Left colon (tissue), 2 donors: ENCODE measurements around the gene NADK. TPM values are rescaled to one million over a fixed set of nuclear protein-coding genes. Genes with fewer than 3 reads are reported as not detected.

Experiments used
- ATAC-seq: fragments of 200-7000 bp; cut with Tn5 transposase; one replicate; pipeline ENCODE4 v1.9.1; 2020; ENCODE audit warnings: mild to moderate bottlenecking, moderate library complexity
- DNase-seq, 2 donors: peaks; one replicate each; pipeline ENCODE4 v3.0.0-alpha.2; 2020
- intact Hi-C, 2 donors: fragments of 100-400 bp; cut with DNase I in 1 of 2; cut with micrococcal nuclease in 1 of 2; formaldehyde crosslinking; loops; one replicate each; pipeline versions ENCODE4 v1.11.2 to v1.14.0; 2022; cut with DNase I, micrococcal nuclease
- total RNA-seq, 2 donors: library from RNA; stranded (reverse); fragmentation: NEBNext Ultra II Directional; extraction: Animal tissue kit (Norgen Biotek cat#: 25700); gene quantifications; one replicate each; pipeline ENCODE4 v1.2.1, GENCODE V29; 2021
- donor health status: DM: no; HTN: no; CAD: no.
- donor health status: DM: yes; HTN: yes; CAD: no.

The NADK gene
- total RNA-seq, 2 donors from 2014 or later: 141 to 156 TPM

GRCh38 chr1:1788646-1789431 lies 10.6 kb upstream of the NADK start:
- intact Hi-C loops: no loop called here
- ATAC-seq (peak; percentile 65), DNase-seq (peak; percentile 41 to 65)

- ATAC-seq: no peak
- no peak for DNase-seq
- intact Hi-C loops: no loop called here
Measured at GRCh38 chr1:1788136-1788535, 9.9 kb upstream of the NADK start.

- no peak for ATAC-seq
- intact Hi-C loops: no loop called here
- no peak for DNase-seq
Measured at GRCh38 chr1:1786836-1787605, 8.8 kb upstream of the NADK start.

GRCh38 chr1:1785666-1786065 lies 7.4 kb upstream of the NADK start:
- ATAC-seq (no peak), DNase-seq (no peak)
- intact Hi-C loops: no loop called here

GRCh38 chr1:1784933-1785332 lies 6.7 kb upstream of the NADK start:
- ATAC-seq (no peak), DNase-seq (no peak)
- intact Hi-C loops: no loop called here

- peak; percentile 43 to 44 for DNase-seq
Measured at GRCh38 chr1:1783320-1783719, 5.0 kb upstream of the NADK start.

GRCh38 chr1:1782399-1783221 lies 4.3 kb upstream of the NADK start:
- intact Hi-C loops: no loop called here
- DNase-seq (peak; percentile 86 to 92), ATAC-seq (peak; percentile 69)

More at GRCh38 chr1:1783320-1783719, 5.0 kb upstream of the NADK start:
- ATAC-seq: peak; percentile 13
- intact Hi-C loops: no loop called here

GRCh38 chr1:1781526-1781903 lies 3.2 kb upstream of the NADK start:
- no peak for ATAC-seq
- DNase-seq: peak; percentile 31 to 51
- intact Hi-C loops: no loop called here

GRCh38 chr1:1780598-1781525 lies 2.6 kb upstream of the NADK start:
- intact Hi-C loops: no loop called here
- ATAC-seq (no peak), DNase-seq (peak in 1 of 2 donors; percentile 25)

- peak; percentile 19 for ATAC-seq
- intact Hi-C loops: no loop called here
- peak; percentile 72 to 82 for DNase-seq
Measured at GRCh38 chr1:1779691-1780597, 1.7 kb upstream of the NADK start.

GRCh38 chr1:1779320-1779675 lies 1.0 kb upstream of the NADK start:
- ATAC-seq: no peak
- intact Hi-C loops: no loop called here
- DNase-seq: no peak

- ATAC-seq: peak; percentile 47
- peak; percentile 93 to 95 for DNase-seq
- intact Hi-C loops: no loop called here
Measured at GRCh38 chr1:1778663-1779319, 521 bp upstream of the NADK start.

- intact Hi-C loops: no loop called here
- ATAC-seq (peak; percentile 8), DNase-seq (peak; percentile 40 to 61)
Measured at GRCh38 chr1:1777583-1777899, 729 bp downstream of the NADK start.

- DNase-seq (no peak), ATAC-seq (no peak)
- intact Hi-C loops: no loop called here
Measured at GRCh38 chr1:1776672-1777582, 1.3 kb downstream of the NADK start.

GRCh38 chr1:1775327-1776226 lies 2.7 kb downstream of the NADK start:
- intact Hi-C loops: no loop called here
- no peak for ATAC-seq

More at GRCh38 chr1:1775327-1776226, 2.7 kb downstream of the NADK start:
- peak in 1 of 2 donors; percentile 55 for DNase-seq
